Measurements from ENCODE around the gene MAP1B.

GRCh38 chr5:72252574-72253155 lies 145.4 kb downstream of the MAP1B start:
- TF ChIP-seq CTCF (IDR thresholded peaks at IDR 0.05) (no peak), POLR2A (IDR thresholded peaks at IDR 0.05) (no peak), EP300 (IDR thresholded peaks at IDR 0.05) (no peak), POLR2AphosphoS5 (IDR thresholded peaks at IDR 0.05) (no peak)
